Globus pallidus (tissue), 1 donor: ENCODE results near the gene FLG.
"Not testable (repeated sequence)": the region's sequence is repeated elsewhere in the genome, so short reads cannot be mapped to it uniquely, and the experiment has no call there.

Experiments used
- DNase-seq: peaks from one replicate; pipeline ENCODE4 v3.0.0-alpha.2; 2015; ENCODE audit warnings: low spot score

Gene FLG

GRCh38 chr1:152303139-152303872 is 21.7 kb downstream of the FLG start:
- DNase-seq = not testable (repeated sequence)

- DNase-seq = not testable (repeated sequence)
Observed at GRCh38 chr1:152256394-152256793, 68.6 kb downstream of the FLG start.
